C1 segment of cervical spinal cord (tissue), 14 donors: ENCODE results near the gene NSD1.
A peak's percentile ranks its signal among the peaks of the same experiment; 100 is the strongest.
"Not testable (repeated sequence)": the region's sequence is repeated elsewhere in the genome, so short reads cannot be mapped to it uniquely, and the experiment has no call there.

Experiments
- DNase-seq, 14 donors: peaks; one replicate each; lab custom pipeline; 2025; lab: John Stamatoyannopoulos, UW

The NSD1 gene

DNA sequence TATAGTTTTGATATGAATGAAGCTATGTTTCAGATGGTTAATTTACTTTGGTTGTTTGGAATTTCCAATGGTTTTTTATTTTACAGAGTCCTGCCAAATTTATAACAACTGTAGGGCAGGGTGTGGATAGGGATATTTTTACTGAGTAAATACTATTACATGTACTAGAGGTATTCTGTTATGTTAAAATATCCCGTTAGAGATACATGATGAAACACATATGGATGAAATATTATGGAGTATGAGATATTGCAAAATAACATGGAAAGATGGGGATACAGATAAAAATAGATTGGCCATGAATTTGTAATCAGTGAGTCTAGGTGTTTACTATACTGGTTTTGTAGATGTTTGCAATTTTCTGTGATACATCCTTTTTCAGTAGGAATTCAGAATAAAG, 93.3 kb downstream of the NSD1 start:
- no peak for DNase-seq

DNA sequence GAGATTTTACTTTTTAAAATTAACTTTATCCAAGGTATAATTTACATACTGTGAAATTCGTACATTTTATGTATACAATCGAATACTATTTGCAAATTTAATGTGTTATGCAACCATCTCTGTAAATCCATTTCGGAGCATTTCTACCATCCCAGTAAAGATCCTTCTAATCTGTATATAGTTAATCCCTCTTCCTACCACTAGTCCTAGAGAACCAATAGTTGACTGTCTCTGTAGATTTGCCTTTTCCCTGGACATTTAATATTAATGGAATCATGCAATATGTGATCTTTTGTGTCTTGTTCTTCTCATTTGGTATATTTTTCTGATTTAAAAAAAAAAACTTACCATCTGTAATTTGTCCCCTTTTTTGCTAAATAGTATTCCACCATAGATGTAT, 95.2 kb downstream of the NSD1 start:
- DNase-seq: no peak

- DNase-seq: no peak
Observed at GRCh38 chr5:177230660-177231059, 97.1 kb downstream of the NSD1 start.

- DNase-seq: peak in 1 of 14 donors; percentile 71
Observed at GRCh38 chr5:177231479-177232250, 98.1 kb downstream of the NSD1 start.

DNA sequence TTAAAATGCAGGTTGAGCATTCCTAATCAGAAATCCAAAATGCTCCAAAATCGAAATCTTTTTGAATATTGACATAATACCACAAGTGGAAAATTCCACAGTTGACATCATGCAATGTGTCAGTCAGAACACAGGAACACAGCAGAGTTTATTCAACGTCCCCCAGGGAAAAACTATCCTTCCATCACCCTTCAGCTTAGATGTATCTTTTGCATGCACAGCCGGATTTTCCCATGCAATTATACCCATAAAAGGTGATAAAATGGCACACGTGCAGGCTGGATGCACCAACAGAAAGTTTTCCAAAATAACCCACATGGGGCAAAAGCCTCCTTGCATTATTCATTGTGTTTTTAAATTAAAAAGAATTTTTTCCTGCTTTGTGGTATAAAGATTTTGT, 98.8 kb downstream of the NSD1 start:
- DNase-seq: no peak

DNA sequence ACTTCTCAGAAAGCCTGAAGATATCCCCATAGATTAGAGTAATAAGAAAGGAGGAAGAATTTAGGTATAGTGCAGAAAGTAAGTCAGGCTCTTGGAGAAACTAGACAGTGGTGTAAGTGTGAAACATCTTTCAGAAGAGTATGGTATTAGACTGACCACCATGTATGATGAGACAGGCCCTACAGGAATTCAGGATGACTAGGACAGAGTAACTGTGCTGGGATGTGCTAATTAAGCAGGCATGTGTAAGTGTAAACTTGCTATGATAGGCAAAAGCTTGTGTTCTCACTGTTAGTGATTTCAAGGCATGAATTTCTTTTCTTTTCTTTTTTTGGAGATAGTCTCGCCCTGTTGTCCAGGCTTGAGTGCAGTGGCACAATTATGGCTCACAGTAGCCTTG, 99.2 kb downstream of the NSD1 start:
- DNase-seq: peak in 1 of 14 donors; percentile 34

- no peak for DNase-seq
Observed at GRCh38 chr5:177233206-177233605, 99.6 kb downstream of the NSD1 start.

GRCh38 chr5:177233802-177234201, 100.2 kb downstream of the NSD1 start:
- no peak for DNase-seq

- no peak for DNase-seq
Observed at GRCh38 chr5:177234841-177235240, 101.3 kb downstream of the NSD1 start.

GRCh38 chr5:177241768-177242167, 108.2 kb downstream of the NSD1 start:
- no peak for DNase-seq

GRCh38 chr5:177242304-177242703, 108.7 kb downstream of the NSD1 start:
- DNase-seq: no peak

DNA sequence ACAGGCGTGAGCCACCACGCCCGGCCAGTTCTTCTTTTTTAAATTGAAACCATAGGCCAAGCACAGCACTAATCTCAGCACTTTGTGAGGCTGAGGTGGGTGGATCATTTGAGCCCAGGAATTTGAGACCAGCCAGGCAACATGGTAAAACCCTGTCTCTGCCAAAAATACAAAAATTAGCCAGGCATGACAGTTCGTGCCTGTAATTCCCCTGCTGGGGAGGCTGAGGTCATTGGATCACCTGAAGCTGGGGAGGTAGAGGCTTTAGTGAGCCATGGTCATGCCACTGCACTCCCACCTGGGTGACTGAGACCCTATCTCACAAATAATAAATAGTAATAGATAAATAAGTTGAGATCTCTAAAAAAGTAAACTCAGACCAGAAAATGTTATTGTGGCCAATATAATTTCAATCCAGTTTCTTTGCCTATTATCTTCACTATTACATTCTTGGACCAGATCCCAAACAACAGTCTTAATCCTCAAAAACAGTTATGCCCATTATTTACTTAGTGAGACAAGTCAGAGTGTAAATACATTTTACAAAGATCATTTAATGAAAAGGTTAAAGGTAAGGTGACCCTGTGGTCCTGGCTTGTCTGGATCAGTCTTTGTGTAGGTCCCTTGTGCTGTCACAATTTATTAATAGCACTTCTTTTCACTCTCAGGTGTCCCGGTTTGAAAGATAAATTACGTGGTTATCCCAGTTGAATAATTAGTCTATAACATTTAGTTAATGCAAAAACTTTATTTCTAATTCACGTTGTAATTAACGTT, 116.4 kb downstream of the NSD1 start:
- DNase-seq: no peak

- no peak for DNase-seq
Observed at GRCh38 chr5:177253252-177253651, 119.7 kb downstream of the NSD1 start.

- DNase-seq: no peak
Observed at GRCh38 chr5:177256296-177256695, 122.7 kb downstream of the NSD1 start.

- DNase-seq: not testable (repeated sequence)
Observed at GRCh38 chr5:177258711-177259110, 125.1 kb downstream of the NSD1 start.

- no peak for DNase-seq
Observed at GRCh38 chr5:177260961-177261360, 127.4 kb downstream of the NSD1 start.

GRCh38 chr5:177261510-177261909, 127.9 kb downstream of the NSD1 start:
- no peak for DNase-seq

DNA sequence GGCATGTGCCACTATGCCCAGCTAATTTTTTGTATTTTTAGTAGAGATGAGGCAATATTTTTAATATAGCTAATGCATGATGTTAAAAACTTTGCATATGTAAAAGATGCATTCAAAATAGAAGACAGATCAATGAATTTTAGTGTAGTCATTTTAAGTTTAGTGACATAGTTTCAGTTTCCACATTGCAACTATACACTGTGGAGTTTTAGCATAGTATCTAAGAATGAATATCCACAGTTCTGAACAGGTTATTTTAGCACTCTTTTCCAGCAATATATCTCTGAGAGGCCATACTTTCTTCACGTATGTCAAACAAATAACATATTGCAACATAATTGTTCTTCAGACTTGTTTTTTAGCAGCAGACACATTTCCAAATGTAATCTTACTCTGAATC, 130.6 kb downstream of the NSD1 start:
- DNase-seq: no peak

GRCh38 chr5:177265395-177265794, 131.8 kb downstream of the NSD1 start:
- no peak for DNase-seq

- DNase-seq: no peak
Observed at GRCh38 chr5:177269232-177269895, 135.8 kb downstream of the NSD1 start.

DNA sequence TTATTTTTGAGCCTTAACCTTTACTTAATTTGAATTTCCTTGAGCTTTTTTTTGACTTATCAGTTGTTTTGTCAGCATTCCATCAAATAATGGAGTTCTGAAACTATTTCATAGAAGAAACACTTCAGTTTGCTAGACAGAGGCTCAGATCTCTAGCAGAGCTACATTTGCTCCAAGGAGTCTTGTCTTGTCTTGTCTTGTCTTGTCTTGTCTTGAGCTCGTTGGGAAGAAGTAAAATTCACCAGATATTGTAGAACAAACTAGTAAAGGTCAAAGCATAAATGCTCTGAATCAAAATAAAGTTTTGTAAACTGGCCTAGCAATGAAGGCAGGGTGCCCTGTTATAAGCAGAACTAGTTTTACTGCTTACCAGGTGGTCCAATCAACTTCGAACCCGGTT, 136.4 kb downstream of the NSD1 start:
- no peak for DNase-seq

DNA sequence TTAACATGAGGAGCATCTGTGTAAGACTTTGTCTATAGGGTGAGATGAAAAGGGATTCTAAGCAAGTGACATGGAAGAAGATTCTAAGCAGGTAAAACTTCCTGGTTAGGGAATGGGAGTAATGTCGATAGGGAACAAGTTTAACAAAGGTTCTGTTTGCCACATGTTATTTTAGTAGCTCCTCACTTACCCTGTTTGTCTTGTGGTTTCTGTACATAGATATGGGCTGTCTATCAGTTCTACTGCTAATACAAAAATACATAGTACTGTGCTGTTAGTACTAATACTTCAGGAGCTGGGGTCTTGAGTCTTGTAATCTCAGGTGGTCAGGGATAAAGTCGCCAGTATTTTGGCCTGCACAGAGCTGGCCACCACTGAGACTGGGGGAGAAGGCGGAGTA, 137.1 kb downstream of the NSD1 start:
- DNase-seq: no peak

GRCh38 chr5:177271113-177271512, 137.5 kb downstream of the NSD1 start:
- no peak for DNase-seq
